DOHH2 (cell line): ENCODE data around the gene SLC36A2.

Experiments
- EZH2phosphoT487 ChIP-seq: fragments of 200-600 bp; sonication (generic); IDR thresholded peaks from 2 replicates; pipeline ENCODE4 v1.6.1; 2017; ENCODE audit warnings: borderline replicate concordance, mild to moderate bottlenecking, antibody characterized with exemption, low read length, moderate library complexity, mixed read lengths
- TF ChIP-seq, protein P1 (sequence below): fragments of 200-600 bp; sonication (generic); IDR thresholded peaks from one replicate; pipeline ENCODE4 v1.5.1; 2014; ENCODE audit warnings: antibody characterized with exemption, mild to moderate bottlenecking, low read depth, low read length; ENCODE audit not compliant: poor library complexity, severe bottlenecking

DNA sequence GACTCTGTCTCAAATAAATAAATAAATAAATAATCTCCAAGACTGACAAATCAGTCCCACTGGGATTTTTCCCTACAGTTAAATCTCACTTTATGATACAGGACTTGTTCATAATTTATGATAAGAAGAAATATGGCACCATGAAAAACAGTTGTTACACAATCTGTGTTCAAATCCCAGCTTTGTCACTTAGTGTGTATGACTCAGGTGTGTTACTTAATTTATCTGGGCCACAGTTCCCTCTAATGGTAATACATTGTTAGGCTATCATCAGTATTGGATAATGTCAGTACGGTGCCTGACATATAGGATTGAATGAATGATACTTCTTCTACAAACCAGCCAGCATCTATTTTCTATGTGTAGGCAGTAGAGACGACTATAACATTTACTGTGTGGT lies 66.9 kb downstream of the SLC36A2 start:
- TF ChIP-seq, protein P1, sequence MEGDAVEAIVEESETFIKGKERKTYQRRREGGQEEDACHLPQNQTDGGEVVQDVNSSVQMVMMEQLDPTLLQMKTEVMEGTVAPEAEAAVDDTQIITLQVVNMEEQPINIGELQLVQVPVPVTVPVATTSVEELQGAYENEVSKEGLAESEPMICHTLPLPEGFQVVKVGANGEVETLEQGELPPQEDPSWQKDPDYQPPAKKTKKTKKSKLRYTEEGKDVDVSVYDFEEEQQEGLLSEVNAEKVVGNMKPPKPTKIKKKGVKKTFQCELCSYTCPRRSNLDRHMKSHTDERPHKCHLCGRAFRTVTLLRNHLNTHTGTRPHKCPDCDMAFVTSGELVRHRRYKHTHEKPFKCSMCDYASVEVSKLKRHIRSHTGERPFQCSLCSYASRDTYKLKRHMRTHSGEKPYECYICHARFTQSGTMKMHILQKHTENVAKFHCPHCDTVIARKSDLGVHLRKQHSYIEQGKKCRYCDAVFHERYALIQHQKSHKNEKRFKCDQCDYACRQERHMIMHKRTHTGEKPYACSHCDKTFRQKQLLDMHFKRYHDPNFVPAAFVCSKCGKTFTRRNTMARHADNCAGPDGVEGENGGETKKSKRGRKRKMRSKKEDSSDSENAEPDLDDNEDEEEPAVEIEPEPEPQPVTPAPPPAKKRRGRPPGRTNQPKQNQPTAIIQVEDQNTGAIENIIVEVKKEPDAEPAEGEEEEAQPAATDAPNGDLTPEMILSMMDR, result no peak
- TF ChIP-seq EZH2phosphoT487, result no peak
